GM23338 (cell line): Measurements from ENCODE around the gene CHRM1. TPM values are rescaled to one million over a fixed set of nuclear protein-coding genes. Genes with fewer than 3 reads are reported as not detected.
A peak's percentile ranks its signal among the peaks of the same experiment; 100 is the strongest.

Source experiments
- ATAC-seq: fragments of 200-7000 bp; cut with Tn5 transposase; 3 replicates; pipeline ENCODE4 v1.9.1; 2020
- DNase-seq: peaks from one replicate; pipeline ENCODE4 v3.0.0-alpha.2; 2015; ENCODE audit warnings: low spot score
- H2AFZ ChIP-seq: fragments of 200-600 bp; sonication (generic); 2 replicates; pipeline ENCODE4 v1.8.0; 2016; ENCODE audit warnings: antibody characterized with exemption, mild to moderate bottlenecking, moderate library complexity
- H3F3A ChIP-seq: fragments of 200-600 bp; sonication (generic); replicated peaks from 2 replicates; pipeline ENCODE4 v1.8.0; 2017; ENCODE audit warnings: antibody characterized with exemption, mixed run types, low read depth
- H3K27ac ChIP-seq: fragments of 200-600 bp; sonication (generic); 2 replicates; pipeline ENCODE4 v1.6.1; 2016; ENCODE audit warnings: low read depth
- H3K27me3 ChIP-seq: fragments of 200-600 bp; sonication (generic); 2 replicates; pipeline ENCODE4 v1.8.0; 2016; ENCODE audit warnings: mild to moderate bottlenecking, mixed run types, moderate library complexity; ENCODE audit not compliant: insufficient read depth
- H3K36me3 ChIP-seq: fragments of 200-600 bp; sonication (generic); 2 replicates; pipeline ENCODE4 v1.8.0; 2016; ENCODE audit warnings: mild to moderate bottlenecking; ENCODE audit not compliant: insufficient read depth
- H3K4me1 ChIP-seq: fragments of 200-600 bp; sonication (generic); 2 replicates; pipeline ENCODE4 v1.8.0; 2016; ENCODE audit warnings: mild to moderate bottlenecking, moderate library complexity; ENCODE audit not compliant: insufficient read depth
- H3K4me2 ChIP-seq: fragments of 200-600 bp; sonication (generic); 2 replicates; pipeline ENCODE4 v1.7.1; 2017; ENCODE audit warnings: mixed run types
- H3K4me3 ChIP-seq: fragments of 200-600 bp; sonication (generic); 2 replicates; pipeline ENCODE4 v1.6.1; 2016; ENCODE audit warnings: mixed run types
- H3K79me2 ChIP-seq: fragments of 200-600 bp; sonication (generic); replicated peaks from 2 replicates; pipeline ENCODE4 v1.8.0; 2017; ENCODE audit warnings: mild to moderate bottlenecking; ENCODE audit not compliant: insufficient read depth
- H3K9me2 ChIP-seq: fragments of 200-600 bp; sonication (generic); 2 replicates; pipeline ENCODE4 v1.8.0; 2017; ENCODE audit not compliant: insufficient read depth
- H4K20me1 ChIP-seq: fragments of 200-600 bp; sonication (generic); replicated peaks from 2 replicates; pipeline ENCODE4 v1.8.0; 2017; ENCODE audit warnings: mild to moderate bottlenecking; ENCODE audit not compliant: insufficient read depth
- H3K27ac Mint-ChIP-seq: 2 replicates; pipeline ENCODE4 v1.8.0; 2020; ENCODE audit warnings: inconsistent platforms, mild to moderate bottlenecking, moderate library complexity, mixed read lengths
- H3K27me3 Mint-ChIP-seq: 3 replicates; pipeline ENCODE4 v1.8.0; 2022; ENCODE audit warnings: low read depth, mild to moderate bottlenecking, moderate library complexity, mixed read lengths, inconsistent platforms; ENCODE audit not compliant: insufficient read depth, poor library complexity
- H3K36me3 Mint-ChIP-seq: 3 replicates; pipeline ENCODE4 v1.8.0; 2021; ENCODE audit warnings: low read depth, mild to moderate bottlenecking, inconsistent platforms, moderate library complexity, mixed read lengths
- H3K4me1 Mint-ChIP-seq: 3 replicates; pipeline ENCODE4 v1.8.0; 2020; ENCODE audit warnings: mild to moderate bottlenecking, inconsistent platforms, mixed read lengths
- H3K4me3 Mint-ChIP-seq: 3 replicates; pipeline ENCODE4 v1.8.0; 2021; ENCODE audit warnings: moderate library complexity, mild to moderate bottlenecking, inconsistent platforms, mixed read lengths
- H3K9me3 Mint-ChIP-seq: 3 replicates; pipeline ENCODE4 v1.8.0; 2020; ENCODE audit warnings: moderate library complexity, mild to moderate bottlenecking, inconsistent platforms, mixed read lengths
- EZH2phosphoT487 ChIP-seq: fragments of 200-600 bp; sonication (generic); IDR thresholded peaks from one replicate; pipeline ENCODE4 v1.8.1; 2018; ENCODE audit warnings: antibody characterized with exemption; ENCODE audit not compliant: unreplicated experiment
- JUNB ChIP-seq: IDR thresholded peaks from one replicate; pipeline ENCODE4 v1.6.1; 2016; ENCODE audit warnings: antibody characterized with exemption; ENCODE audit not compliant: unreplicated experiment
- NANOG ChIP-seq: IDR thresholded peaks from 2 replicates; pipeline ENCODE4 v1.6.1; 2016; ENCODE audit warnings: antibody characterized with exemption, borderline replicate concordance
- POLR2AphosphoS5 ChIP-seq: IDR thresholded peaks from 2 replicates; pipeline ENCODE4 v1.6.1; 2016; ENCODE audit warnings: antibody characterized with exemption, low read depth
- STAT1 ChIP-seq: IDR thresholded peaks from one replicate; pipeline ENCODE4 v1.6.1; 2016; ENCODE audit warnings: antibody characterized with exemption; ENCODE audit not compliant: unreplicated experiment
- ZNF114 ChIP-seq: fragments of 250-450 bp; sonication (Bioruptor Pico); IDR thresholded peaks from 2 replicates; pipeline ENCODE4 v1.5.0; 2020; ENCODE audit warnings: mild to moderate bottlenecking, moderate library complexity
- ZNF331 ChIP-seq: fragments of 250-450 bp; sonication (Bioruptor Pico); IDR thresholded peaks from 2 replicates; pipeline ENCODE4 v1.5.0; 2020; ENCODE audit warnings: low read depth, mild to moderate bottlenecking, moderate library complexity
- polyA plus RNA-seq: library from polyadenylated mRNA; unstranded; fragments of >200 nt; fragmentation: Nextera tagmentation; extraction: Ambion mirVana; gene quantifications from 2 replicates; pipeline ENCODE4 v1.2.1, GENCODE V29; 2016
- total RNA-seq: library from RNA; depleted of rRNA; stranded (reverse); fragments of >200 nt; shearing (Covaris generic); gene quantifications from 2 replicates; pipeline ENCODE4 v1.2.3, GENCODE V29; 2014
- TF ChIP-seq, protein P1 (sequence below), 2 experiments: fragments of 200-600 bp in 1 of 2; sonication (generic) in 1 of 2; conservative IDR thresholded peaks; 2 replicates each; pipeline versions ENCODE4 v1.5.1 to v1.6.1; 2016 to 2017; ENCODE audit warnings: antibody characterized with exemption in 2 of 2, low read depth in 2 of 2, mild to moderate bottlenecking in 2 of 2, moderate library complexity in 1 of 2
- TF ChIP-seq, protein P2 (sequence below): IDR thresholded peaks from 2 replicates; pipeline ENCODE4 v1.6.1; 2016; ENCODE audit warnings: antibody characterized with exemption
- TF ChIP-seq, protein P3 (sequence below): IDR thresholded peaks from one replicate; pipeline ENCODE4 v1.6.1; 2018; ENCODE audit warnings: antibody characterized with exemption; ENCODE audit not compliant: unreplicated experiment
- TF ChIP-seq, protein P4 (sequence below): fragments of 250-450 bp; sonication (Bioruptor Pico); IDR thresholded peaks from 2 replicates; pipeline ENCODE4 v1.5.0; 2020; ENCODE audit warnings: mild to moderate bottlenecking, moderate library complexity

Gene CHRM1
- total and polyA plus RNA-seq, 2 experiments from 2014 or later: 0.14 to 0.44 TPM

DNA sequence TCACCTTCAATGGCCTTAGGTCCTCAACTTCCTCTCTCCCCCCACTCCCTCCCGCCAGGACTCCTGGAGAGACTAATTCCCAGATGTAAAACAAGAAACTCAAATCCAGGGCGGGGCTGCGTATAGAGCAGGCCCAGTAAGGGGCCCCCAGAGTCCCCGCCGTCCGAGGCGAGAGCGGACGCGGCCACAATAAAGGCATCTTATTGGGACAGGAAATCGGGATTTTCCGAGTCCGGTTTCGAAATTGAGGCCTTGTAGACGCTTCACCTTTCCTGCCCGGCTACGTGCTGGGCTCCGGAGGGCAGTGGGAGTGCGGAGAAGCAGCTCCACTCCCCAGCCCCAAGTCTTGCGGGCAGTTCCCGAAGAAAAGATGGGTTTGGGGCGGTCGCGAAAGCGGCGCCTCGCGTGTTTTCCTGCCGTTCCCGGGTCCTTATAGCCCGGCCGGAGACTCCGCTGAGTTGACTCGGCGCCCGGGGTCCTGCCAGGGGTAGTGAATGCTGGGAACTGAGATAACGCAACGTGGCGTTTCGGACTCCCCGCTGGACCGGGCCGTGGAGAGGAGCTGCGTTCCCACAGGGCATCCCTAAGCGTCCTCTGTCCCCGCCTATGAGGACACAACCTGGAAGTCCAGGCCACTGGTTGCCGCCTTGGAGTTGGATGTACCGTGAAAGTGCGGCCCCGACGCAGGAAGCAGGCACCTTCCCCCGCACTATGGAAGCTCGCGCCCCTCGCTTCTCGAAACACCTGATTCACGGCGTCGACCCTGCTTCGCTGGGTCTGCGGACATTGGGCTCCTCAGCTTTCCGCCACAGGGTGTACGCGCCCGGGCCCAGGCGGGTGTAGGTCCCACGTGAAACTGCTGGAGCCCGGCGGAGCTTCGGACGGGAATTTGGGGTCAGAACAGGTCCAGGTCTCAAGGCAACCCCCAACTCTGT, 4.8 kb upstream of the CHRM1 start (continued):
- TF ChIP-seq, protein P1, sequence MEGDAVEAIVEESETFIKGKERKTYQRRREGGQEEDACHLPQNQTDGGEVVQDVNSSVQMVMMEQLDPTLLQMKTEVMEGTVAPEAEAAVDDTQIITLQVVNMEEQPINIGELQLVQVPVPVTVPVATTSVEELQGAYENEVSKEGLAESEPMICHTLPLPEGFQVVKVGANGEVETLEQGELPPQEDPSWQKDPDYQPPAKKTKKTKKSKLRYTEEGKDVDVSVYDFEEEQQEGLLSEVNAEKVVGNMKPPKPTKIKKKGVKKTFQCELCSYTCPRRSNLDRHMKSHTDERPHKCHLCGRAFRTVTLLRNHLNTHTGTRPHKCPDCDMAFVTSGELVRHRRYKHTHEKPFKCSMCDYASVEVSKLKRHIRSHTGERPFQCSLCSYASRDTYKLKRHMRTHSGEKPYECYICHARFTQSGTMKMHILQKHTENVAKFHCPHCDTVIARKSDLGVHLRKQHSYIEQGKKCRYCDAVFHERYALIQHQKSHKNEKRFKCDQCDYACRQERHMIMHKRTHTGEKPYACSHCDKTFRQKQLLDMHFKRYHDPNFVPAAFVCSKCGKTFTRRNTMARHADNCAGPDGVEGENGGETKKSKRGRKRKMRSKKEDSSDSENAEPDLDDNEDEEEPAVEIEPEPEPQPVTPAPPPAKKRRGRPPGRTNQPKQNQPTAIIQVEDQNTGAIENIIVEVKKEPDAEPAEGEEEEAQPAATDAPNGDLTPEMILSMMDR (conservative IDR thresholded peaks at IDR 0.05; ENCODE audit: low read depth in 2 of 2): no peak
- peak; percentile 68 for TF ChIP-seq EZH2phosphoT487
- no peak for TF ChIP-seq NANOG

DNA sequence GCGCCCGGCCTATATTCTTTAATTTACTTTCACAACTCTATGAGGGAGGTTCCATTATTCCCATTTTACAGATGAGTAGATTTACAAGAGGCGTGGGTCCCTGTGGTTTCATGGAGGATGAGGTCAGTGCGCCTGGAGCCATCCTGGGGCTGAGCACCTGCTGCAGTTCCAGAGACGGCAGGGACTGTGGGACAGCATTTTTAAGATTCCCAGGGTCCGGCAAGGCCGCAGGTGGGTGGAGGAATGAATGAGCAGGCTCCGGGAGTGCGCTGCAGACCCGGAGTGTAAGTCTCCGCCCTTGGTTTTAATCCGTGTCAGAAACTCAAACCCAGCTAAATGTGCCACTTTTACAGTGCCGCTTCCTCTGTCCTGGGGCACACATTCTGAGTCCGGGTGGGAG, 4.1 kb upstream of the CHRM1 start:
- H2AFZ ChIP-seq: peak overlapping the region; percentile 98
- peaks cover 24% of the 10 kb centered on the region for H3F3A ChIP-seq
- DNase-seq (peak; percentile 90), ATAC-seq (peak; percentile 42)
- Mint-ChIP-seq H3K4me3 (peak overlapping the region; percentile 77), H3K27me3 (peaks cover 78% of the 10 kb centered on the region), H3K27ac (no peak overlapping the region), H3K36me3 (no peaks in the 10 kb centered on the region), H3K4me1 (peaks cover 43% of the 10 kb centered on the region), H3K9me3 (no peaks in the 10 kb centered on the region)
- no peak overlapping the region for H3K27ac ChIP-seq
- H3K27me3 ChIP-seq: peaks cover 99% of the 10 kb centered on the region
- H3K9me2 ChIP-seq: no peaks in the 10 kb centered on the region
- H3K4me3 ChIP-seq: peak overlapping the region; percentile 90
- H3K4me2 ChIP-seq: peak overlapping the region; percentile 98
- H3K79me2 ChIP-seq: no peaks in the 10 kb centered on the region
- H4K20me1 ChIP-seq: no peaks in the 10 kb centered on the region
- H3K4me1 ChIP-seq: peaks cover 31% of the 10 kb centered on the region
- no peaks in the 10 kb centered on the region for H3K36me3 ChIP-seq
- no peak for TF ChIP-seq JUNB
- TF ChIP-seq, protein P2, sequence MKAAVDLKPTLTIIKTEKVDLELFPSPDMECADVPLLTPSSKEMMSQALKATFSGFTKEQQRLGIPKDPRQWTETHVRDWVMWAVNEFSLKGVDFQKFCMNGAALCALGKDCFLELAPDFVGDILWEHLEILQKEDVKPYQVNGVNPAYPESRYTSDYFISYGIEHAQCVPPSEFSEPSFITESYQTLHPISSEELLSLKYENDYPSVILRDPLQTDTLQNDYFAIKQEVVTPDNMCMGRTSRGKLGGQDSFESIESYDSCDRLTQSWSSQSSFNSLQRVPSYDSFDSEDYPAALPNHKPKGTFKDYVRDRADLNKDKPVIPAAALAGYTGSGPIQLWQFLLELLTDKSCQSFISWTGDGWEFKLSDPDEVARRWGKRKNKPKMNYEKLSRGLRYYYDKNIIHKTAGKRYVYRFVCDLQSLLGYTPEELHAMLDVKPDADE: no peak
- no peak for TF ChIP-seq POLR2AphosphoS5
- TF ChIP-seq, protein P3, sequence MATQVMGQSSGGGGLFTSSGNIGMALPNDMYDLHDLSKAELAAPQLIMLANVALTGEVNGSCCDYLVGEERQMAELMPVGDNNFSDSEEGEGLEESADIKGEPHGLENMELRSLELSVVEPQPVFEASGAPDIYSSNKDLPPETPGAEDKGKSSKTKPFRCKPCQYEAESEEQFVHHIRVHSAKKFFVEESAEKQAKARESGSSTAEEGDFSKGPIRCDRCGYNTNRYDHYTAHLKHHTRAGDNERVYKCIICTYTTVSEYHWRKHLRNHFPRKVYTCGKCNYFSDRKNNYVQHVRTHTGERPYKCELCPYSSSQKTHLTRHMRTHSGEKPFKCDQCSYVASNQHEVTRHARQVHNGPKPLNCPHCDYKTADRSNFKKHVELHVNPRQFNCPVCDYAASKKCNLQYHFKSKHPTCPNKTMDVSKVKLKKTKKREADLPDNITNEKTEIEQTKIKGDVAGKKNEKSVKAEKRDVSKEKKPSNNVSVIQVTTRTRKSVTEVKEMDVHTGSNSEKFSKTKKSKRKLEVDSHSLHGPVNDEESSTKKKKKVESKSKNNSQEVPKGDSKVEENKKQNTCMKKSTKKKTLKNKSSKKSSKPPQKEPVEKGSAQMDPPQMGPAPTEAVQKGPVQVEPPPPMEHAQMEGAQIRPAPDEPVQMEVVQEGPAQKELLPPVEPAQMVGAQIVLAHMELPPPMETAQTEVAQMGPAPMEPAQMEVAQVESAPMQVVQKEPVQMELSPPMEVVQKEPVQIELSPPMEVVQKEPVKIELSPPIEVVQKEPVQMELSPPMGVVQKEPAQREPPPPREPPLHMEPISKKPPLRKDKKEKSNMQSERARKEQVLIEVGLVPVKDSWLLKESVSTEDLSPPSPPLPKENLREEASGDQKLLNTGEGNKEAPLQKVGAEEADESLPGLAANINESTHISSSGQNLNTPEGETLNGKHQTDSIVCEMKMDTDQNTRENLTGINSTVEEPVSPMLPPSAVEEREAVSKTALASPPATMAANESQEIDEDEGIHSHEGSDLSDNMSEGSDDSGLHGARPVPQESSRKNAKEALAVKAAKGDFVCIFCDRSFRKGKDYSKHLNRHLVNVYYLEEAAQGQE: no peak
- TF ChIP-seq EZH2phosphoT487: no peak
- no peak for TF ChIP-seq NANOG
- no peak for TF ChIP-seq ZNF331 (CRISPR knock-in tag)
- no peak for TF ChIP-seq ZNF114 (CRISPR knock-in tag)
- TF ChIP-seq, protein P4, sequence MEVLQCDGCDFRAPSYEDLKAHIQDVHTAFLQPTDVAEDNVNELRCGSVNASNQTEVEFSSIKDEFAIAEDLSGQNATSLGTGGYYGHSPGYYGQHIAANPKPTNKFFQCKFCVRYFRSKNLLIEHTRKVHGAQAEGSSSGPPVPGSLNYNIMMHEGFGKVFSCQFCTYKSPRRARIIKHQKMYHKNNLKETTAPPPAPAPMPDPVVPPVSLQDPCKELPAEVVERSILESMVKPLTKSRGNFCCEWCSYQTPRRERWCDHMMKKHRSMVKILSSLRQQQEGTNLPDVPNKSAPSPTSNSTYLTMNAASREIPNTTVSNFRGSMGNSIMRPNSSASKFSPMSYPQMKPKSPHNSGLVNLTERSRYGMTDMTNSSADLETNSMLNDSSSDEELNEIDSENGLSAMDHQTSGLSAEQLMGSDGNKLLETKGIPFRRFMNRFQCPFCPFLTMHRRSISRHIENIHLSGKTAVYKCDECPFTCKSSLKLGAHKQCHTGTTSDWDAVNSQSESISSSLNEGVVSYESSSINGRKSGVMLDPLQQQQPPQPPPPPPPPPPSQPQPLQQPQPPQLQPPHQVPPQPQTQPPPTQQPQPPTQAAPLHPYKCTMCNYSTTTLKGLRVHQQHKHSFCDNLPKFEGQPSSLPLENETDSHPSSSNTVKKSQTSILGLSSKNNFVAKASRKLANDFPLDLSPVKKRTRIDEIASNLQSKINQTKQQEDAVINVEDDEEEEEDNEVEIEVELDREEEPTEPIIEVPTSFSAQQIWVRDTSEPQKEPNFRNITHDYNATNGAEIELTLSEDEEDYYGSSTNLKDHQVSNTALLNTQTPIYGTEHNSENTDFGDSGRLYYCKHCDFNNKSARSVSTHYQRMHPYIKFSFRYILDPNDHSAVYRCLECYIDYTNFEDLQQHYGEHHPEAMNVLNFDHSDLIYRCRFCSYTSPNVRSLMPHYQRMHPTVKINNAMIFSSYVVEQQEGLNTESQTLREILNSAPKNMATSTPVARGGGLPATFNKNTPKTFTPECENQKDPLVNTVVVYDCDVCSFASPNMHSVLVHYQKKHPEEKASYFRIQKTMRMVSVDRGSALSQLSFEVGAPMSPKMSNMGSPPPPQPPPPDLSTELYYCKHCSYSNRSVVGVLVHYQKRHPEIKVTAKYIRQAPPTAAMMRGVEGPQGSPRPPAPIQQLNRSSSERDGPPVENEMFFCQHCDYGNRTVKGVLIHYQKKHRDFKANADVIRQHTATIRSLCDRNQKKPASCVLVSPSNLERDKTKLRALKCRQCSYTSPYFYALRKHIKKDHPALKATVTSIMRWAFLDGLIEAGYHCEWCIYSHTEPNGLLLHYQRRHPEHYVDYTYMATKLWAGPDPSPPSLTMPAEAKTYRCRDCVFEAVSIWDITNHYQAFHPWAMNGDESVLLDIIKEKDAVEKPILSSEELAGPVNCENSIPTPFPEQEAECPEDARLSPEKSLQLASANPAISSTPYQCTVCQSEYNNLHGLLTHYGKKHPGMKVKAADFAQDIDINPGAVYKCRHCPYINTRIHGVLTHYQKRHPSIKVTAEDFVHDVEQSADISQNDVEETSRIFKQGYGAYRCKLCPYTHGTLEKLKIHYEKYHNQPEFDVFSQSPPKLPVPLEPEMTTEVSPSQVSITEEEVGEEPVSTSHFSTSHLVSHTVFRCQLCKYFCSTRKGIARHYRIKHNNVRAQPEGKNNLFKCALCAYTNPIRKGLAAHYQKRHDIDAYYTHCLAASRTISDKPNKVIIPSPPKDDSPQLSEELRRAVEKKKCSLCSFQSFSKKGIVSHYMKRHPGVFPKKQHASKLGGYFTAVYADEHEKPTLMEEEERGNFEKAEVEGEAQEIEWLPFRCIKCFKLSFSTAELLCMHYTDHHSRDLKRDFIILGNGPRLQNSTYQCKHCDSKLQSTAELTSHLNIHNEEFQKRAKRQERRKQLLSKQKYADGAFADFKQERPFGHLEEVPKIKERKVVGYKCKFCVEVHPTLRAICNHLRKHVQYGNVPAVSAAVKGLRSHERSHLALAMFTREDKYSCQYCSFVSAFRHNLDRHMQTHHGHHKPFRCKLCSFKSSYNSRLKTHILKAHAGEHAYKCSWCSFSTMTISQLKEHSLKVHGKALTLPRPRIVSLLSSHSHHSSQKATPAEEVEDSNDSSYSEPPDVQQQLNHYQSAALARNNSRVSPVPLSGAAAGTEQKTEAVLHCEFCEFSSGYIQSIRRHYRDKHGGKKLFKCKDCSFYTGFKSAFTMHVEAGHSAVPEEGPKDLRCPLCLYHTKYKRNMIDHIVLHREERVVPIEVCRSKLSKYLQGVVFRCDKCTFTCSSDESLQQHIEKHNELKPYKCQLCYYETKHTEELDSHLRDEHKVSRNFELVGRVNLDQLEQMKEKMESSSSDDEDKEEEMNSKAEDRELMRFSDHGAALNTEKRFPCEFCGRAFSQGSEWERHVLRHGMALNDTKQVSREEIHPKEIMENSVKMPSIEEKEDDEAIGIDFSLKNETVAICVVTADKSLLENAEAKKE (CRISPR knock-in tag): no peak
- TF ChIP-seq STAT1: no peak
